ENCODE results near the gene PCDHAC1.

DNA sequence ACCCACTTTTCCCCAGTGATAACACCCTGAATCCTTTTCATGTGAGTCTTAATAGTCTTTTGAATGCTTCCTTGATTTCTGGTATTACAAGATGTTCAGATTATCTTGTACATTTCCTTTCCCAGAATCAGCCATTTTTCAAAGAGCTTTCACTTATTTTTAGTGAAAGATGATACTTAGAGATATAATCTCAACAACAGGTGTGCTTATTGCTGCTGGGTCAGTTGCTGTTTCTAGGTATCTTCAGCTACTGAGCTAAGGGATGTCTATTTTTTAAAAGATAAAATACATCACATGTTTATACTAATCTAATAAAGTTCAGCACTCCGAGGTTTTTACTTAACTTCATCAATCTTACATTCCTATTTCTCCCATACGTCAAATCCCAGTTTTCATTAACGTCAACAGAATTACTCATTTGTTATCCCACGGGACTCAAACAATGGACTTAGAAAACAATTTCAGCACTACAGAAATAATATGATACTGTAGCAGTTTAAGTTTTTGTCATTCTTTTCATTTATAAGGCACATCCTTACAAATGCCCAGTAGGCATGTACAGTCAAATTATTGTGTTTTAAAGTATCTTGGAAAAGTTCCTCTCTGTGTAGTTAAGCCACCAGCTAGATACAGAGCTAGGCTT is 9.0 kb downstream of the PCDHAC1 start:
- TF ChIP-seq EZH2 (IDR thresholded peaks at IDR 0.05) (no peak), FOXP2 (optimal IDR thresholded peaks at IDR 0.05; ENCODE audit: control extremely low read depth, extremely low read length, insufficient read depth) (no peak), POLR2AphosphoS5 (IDR thresholded peaks at IDR 0.05; ENCODE audit: borderline replicate concordance, low read depth, low read length) (no peak)

Data from SK-N-MC (cell line).